ENCODE results near the gene IQSEC3. TPM values are rescaled to one million over a fixed set of nuclear protein-coding genes. Genes with fewer than 3 reads are reported as not detected.

Gene IQSEC3
- total and polyA plus RNA-seq, 10 of the 15 experiments (the other 5 are each of a cell fraction or from before 2014, with no cell fraction given): not detected

DNA sequence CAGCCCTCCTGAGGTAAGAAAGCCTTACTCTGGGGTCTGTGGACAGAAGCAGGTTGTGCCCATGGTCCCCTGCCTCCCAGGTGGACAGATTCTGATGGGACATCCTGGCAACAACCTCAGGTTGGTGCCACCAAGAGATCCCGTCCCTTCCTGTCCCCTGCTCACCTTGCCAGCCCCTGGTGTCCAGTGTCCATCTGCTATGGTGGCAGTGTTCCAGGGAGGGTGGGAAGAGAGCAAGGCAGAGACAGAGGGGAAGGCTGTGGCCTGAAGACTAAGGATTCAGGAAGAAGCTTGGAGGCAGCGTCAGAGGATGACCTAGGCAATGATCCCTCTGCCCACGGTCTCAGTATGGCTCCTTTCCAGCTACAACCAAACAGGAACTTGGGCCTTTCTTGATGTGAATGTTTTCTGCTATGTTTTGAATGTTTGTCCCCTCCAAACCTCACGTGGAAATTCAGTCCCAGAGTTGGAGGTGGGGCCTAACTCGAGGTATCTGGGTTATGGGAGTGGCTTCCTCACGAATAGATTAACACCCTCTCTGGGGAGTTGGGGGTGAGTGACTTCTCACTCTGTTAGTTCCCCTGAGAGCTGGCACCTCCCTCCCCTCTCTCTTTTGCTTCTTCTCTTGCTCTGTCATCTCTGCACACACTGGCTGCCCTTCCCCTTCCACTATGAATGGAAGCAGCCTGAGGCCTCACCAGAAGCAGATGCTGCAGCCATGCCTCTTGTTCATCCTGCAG lies 26.9 kb downstream of the IQSEC3 start:
- no TSS peak for BruUV-seq (replicated peaks)
- DNase-seq (ENCODE audit: low read depth, low spot score) (no peak), FAIRE-seq (no peak), ATAC-seq (no peak)
- intact Hi-C loops (cut with micrococcal nuclease; ENCODE audit: unreplicated experiment): no loop called here
- Histone ChIP-seq H2AFZ (ENCODE audit: control insufficient read depth, low read depth, low read length) (no peak overlapping the region), H3K4me2 (ENCODE audit: control insufficient read depth, insufficient read depth) (no peak overlapping the region), H4K20me1 (ENCODE audit: control insufficient read depth, insufficient read depth) (no peaks in the 10 kb centered on the region), H3K27me3 (replicated peaks in 1 of 2; ENCODE audit: control insufficient read depth in 2 of 2, insufficient read depth in 2 of 2, low read length in 1 of 2) (no peaks in the 10 kb centered on the region; a peak in 1 of 4 replicates), H3K4me3 (no peak overlapping the region), H3K9ac (ENCODE audit: control insufficient read depth, insufficient read depth, low read length) (no peak overlapping the region), H3K4me1 (ENCODE audit: control insufficient read depth, insufficient read depth, low read length) (no peaks in the 10 kb centered on the region), H3K9me3 (replicated peaks; ENCODE audit: control insufficient read depth, insufficient read depth, low read length) (no peaks in the 10 kb centered on the region; the same call in 2 of the 3 replicates), H3K36me3 (ENCODE audit: control insufficient read depth in 2 of 2, insufficient read depth in 2 of 2, low read length in 1 of 2) (no peaks in the 10 kb centered on the region), H3K79me2 (ENCODE audit: control insufficient read depth, insufficient read depth, low read length) (no peaks in the 10 kb centered on the region), H3K27ac (ENCODE audit: control insufficient read depth, insufficient read depth) (no peak overlapping the region)
- WGBS (ENCODE audit: insufficient coverage, insufficient replicate concordance, low lambda C conversion rate, missing lambda C conversion rate): 2% methylated on average over 6 of the region's 6 CpGs
- POLR2A ChIA-PET: no interaction called here
- RAD21 ChIA-PET (ENCODE audit: unreplicated experiment): no interaction called here
- in situ Hi-C loops (cut with MboI): no loop called here
- CTCF ChIA-PET: no interaction called here
- TF ChIP-seq, protein P1, sequence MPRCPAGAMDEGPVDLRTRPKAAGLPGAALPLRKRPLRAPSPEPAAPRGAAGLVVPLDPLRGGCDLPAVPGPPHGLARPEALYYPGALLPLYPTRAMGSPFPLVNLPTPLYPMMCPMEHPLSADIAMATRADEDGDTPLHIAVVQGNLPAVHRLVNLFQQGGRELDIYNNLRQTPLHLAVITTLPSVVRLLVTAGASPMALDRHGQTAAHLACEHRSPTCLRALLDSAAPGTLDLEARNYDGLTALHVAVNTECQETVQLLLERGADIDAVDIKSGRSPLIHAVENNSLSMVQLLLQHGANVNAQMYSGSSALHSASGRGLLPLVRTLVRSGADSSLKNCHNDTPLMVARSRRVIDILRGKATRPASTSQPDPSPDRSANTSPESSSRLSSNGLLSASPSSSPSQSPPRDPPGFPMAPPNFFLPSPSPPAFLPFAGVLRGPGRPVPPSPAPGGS (IDR thresholded peaks at IDR 0.05; ENCODE audit: borderline replicate concordance, insufficient read depth, low read depth, low read length, poor library complexity, severe bottlenecking): no peak
- TF ChIP-seq, protein P2, sequence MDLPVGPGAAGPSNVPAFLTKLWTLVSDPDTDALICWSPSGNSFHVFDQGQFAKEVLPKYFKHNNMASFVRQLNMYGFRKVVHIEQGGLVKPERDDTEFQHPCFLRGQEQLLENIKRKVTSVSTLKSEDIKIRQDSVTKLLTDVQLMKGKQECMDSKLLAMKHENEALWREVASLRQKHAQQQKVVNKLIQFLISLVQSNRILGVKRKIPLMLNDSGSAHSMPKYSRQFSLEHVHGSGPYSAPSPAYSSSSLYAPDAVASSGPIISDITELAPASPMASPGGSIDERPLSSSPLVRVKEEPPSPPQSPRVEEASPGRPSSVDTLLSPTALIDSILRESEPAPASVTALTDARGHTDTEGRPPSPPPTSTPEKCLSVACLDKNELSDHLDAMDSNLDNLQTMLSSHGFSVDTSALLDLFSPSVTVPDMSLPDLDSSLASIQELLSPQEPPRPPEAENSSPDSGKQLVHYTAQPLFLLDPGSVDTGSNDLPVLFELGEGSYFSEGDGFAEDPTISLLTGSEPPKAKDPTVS (IDR thresholded peaks at IDR 0.05; ENCODE audit: low read depth, low read length): no peak
- TF ChIP-seq, protein P3, sequence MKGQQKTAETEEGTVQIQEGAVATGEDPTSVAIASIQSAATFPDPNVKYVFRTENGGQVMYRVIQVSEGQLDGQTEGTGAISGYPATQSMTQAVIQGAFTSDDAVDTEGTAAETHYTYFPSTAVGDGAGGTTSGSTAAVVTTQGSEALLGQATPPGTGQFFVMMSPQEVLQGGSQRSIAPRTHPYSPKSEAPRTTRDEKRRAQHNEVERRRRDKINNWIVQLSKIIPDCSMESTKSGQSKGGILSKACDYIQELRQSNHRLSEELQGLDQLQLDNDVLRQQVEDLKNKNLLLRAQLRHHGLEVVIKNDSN (IDR thresholded peaks at IDR 0.05; ENCODE audit: borderline replicate concordance, extremely low read length, insufficient read depth, low read depth, low read length): no peak
- TF ChIP-seq SMAD5 (IDR thresholded peaks at IDR 0.05; ENCODE audit: low read depth) (no peak), SUPT20H (IDR thresholded peaks at IDR 0.05; ENCODE audit: borderline replicate concordance, control insufficient read depth, low read depth, low read length) (no peak), JUNB (IDR thresholded peaks at IDR 0.05) (no peak), TCF7 (IDR thresholded peaks at IDR 0.05; ENCODE audit: borderline replicate concordance) (no peak), GABPA (IDR thresholded peaks at IDR 0.05; ENCODE audit: low read depth) (no peak), ZNF207 (IDR thresholded peaks at IDR 0.05; ENCODE audit: borderline replicate concordance) (no peak), STAT3 (IDR thresholded peaks at IDR 0.05; ENCODE audit: low read depth, low read length) (no peak), GATAD2B (conservative IDR thresholded peaks at IDR 0.05; ENCODE audit: low read depth) (no peak), MXI1 (IDR thresholded peaks at IDR 0.05; ENCODE audit: low read depth, low read length) (no peak), POU2F2 (IDR thresholded peaks at IDR 0.05; ENCODE audit: borderline replicate concordance, low read depth, low read length) (no peak), ZNF274 (IDR thresholded peaks at IDR 0.05; ENCODE audit: insufficient read depth, insufficient read length) (no peak), IKZF1 (conservative IDR thresholded peaks at IDR 0.05) (no peak), WRNIP1 (IDR thresholded peaks at IDR 0.05; ENCODE audit: borderline replicate concordance, low read depth, low read length) (no peak), SMARCA5 (IDR thresholded peaks at IDR 0.05) (no peak)
- TF ChIP-seq, protein P4, sequence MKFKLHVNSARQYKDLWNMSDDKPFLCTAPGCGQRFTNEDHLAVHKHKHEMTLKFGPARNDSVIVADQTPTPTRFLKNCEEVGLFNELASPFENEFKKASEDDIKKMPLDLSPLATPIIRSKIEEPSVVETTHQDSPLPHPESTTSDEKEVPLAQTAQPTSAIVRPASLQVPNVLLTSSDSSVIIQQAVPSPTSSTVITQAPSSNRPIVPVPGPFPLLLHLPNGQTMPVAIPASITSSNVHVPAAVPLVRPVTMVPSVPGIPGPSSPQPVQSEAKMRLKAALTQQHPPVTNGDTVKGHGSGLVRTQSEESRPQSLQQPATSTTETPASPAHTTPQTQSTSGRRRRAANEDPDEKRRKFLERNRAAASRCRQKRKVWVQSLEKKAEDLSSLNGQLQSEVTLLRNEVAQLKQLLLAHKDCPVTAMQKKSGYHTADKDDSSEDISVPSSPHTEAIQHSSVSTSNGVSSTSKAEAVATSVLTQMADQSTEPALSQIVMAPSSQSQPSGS (IDR thresholded peaks at IDR 0.05; ENCODE audit: low read length): no peak
- SMC1A ChIA-PET (ENCODE audit: uncharacterized antibody, unreplicated experiment): no interaction called here
